GM19193 (cell line): ENCODE results near the gene PRDM10.

Experiments
- POLR2A ChIP-seq: IDR thresholded peaks from 4 replicates; pipeline ENCODE4 v1.6.1; 2011; ENCODE audit not compliant: insufficient read depth, insufficient read length; ENCODE audit errors: extremely low read depth

The PRDM10 gene

DNA sequence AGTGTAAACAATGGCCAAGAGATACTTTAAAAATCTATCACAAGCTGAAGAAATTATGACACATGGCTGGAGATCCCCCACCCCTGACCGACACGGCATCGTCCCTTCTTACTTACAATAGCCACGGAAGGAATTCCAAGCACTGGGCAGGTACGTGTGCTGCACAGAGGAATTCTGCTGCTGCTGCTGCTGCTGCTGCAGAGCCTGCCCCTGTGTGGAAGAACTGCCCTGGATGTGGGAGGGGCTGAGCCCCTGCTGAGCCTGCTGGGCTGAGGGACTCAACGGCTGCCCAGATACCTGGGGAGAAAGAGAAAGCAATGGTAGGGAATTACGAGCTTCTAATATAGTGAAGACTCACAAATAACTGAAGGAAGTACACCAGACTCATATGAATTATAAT lies 92.3 kb downstream of the PRDM10 start:
- TF ChIP-seq POLR2A, result no peak

DNA sequence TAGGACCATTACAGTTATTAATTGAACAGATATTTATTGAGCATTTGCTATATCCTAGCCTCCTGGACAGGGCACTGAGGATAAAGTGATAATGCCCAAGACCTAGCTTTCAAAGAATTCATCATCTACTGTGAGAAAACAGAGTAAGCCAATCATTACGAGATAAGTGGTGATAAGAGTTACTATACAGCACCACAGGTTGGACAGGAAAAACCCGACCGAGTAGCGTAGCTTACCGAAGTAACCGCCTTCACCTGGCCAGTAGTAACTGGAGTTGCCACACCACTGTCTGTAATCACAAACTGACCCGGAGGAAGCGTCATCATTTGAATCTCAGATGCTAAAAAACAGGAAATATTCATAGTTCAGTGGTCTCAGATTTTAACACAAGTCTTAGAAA lies 97.2 kb downstream of the PRDM10 start:
- no peak for TF ChIP-seq POLR2A

DNA sequence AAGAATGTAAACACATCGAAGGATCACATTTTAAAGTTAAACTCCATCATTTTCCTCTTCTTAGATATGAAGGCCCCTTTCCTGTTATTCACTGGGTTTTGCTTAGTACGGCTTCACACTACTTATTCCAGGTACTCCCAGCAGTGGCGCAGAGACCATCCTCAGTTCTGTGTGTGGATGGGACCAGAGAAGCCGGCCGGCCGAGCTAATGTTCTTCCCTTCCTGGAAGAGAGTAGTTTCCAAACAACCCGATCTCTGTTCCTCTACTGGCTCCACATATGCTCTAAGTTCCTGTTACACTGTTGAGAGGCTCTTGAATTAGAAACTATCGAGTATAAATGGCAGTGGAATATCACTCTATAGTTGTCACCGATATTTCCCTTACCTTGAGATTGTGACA lies 106.6 kb downstream of the PRDM10 start:
- no peak for TF ChIP-seq POLR2A

DNA sequence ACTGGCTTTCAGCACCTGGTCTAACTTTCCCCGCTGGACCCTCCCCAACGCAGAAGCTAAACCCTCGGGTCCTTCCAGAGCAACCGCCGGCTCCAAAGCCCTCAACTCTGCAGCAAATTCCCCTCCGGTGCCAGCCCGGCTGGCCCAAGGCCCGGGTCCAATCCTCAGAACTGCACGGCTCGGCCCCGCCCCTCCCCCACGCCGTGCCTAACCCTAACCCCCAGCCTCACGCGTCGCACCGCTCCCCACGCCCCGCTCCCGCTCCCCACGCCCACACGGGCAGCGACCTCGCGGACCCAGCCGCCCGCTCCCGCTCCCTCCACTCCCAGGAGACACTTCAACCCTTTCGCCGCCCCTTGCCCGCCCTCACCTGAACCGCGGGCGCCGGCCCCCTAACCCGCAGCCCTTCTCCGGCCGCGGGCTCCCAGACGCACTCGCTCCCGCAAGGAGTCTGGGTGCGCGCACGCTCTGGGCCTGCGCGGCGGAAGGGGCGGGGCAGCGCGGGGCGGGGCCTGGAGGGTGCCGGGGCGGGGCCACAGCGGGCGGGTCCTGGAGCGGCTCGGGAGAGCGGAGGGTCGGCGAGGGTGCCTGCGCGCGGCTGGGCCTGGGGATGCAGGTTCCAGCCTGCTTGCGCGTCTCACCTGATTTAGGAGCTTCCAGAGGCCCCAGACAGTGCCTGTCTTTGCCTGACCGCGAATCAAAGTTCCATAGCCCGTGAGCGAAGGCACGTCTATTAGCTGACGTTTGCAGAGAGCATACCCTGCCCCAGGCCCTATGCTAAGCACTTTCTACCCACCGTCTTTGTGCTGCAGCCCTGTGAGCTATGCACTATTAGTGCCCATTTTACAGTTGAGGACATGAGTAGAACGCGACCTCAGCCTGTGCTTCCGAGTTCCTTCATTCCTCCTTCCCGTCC lies 107.3 kb downstream of the PRDM10 start, which contains the start of gene NFRKB:
TSS of gene NFRKB (minus strand) at position 453 of the 916 bp plus-strand sequence. CDS start 2,729 bp downstream, outside the sequence.
- peak; percentile 72 for TF ChIP-seq POLR2A

DNA sequence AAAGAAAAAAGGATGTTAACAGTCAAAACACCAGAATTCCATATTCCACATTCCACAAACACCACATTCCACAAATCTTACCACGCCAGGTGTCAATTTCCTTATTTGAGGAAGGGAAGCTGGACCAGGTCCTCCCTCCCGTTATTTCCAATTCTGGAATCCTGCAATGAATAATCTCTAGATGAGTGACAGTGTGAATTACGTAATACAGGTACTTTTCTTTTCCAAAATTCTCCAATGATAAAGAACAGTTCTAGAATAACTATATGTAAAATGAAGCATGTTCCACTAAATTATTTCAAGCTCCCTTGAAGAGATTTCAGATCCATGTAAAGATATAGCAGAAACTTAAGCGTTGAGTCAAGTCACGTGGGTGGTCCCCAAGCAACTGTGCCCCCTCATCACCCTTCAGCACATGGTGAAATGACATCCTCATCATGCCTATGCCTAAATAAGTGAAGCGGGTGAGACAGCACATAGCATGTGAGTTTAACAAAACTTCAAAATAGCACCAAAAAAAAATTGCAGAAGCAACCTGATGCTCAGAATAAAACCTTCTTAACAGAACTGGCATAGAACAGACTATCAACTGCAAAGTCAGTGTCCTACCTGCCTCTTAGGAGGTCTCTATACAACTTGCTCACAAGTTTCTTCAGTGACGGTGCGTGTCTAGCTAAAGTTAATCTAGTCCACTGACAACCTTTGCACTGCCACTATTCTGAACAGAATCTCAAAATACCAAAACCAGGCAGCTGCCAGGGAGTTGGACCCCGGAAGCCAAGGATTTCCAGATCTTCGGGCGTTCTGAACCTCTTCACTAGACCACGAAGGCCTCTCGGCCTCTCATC lies 108.1 kb downstream of the PRDM10 start:
- TF ChIP-seq POLR2A, result no peak

DNA sequence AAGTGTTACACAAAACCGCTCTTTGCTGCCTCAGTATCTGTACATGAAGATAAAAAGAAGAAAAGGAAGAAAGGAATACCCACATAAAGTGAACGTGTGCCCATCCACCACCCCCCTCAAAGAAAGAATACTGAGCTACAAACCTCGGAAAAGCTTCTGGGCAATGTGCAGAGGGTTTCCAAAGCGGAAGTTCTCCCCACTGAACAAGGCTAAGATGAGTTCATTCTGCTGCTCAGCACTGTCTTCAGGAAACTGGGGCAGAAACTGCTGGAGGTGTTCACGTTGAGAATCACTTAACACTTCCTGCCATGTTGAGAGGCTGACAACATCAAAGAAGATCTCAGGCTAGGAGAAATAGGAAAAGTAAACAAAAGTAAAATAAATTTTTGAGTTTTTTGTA lies 114.2 kb downstream of the PRDM10 start:
- TF ChIP-seq POLR2A, result no peak

DNA sequence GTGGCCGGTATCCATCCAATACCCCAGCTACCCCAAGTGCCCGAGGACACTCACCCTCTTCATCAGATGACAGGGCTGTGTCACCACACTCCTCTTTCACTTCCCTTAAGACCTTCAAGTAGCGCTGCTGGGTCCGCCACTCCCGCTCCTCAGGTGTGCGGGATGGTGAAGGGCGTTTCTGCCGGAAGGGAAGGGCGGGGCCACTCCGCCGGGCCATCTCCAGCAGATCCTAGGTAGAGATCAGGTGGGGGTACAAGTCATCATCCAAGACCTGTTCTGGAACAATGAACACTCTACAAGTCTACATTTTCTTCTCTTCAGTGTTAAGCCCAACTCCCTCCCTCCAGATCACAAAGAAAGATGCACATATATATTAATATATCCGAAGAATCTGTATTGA lies 117.3 kb downstream of the PRDM10 start:
- TF ChIP-seq POLR2A, result no peak

DNA sequence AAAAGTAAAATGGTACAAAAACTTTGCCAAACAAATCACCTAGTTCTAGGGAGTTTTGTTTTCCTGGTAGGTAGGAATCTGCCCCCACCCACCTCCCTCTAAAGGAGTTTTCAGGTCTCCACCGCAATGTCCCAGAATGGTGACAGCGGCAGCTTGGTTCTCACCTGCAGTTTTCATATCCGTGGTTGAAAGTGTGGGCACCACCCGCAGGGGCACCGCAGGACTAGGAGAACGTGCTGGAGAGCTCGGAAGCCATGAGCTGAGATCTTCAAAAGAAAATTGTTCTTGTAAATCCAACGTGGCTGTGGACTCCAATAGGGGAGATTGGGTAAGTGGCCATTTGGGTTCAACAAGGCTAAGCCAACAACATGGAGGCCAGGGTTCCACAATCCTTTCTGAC lies 118.1 kb downstream of the PRDM10 start:
- TF ChIP-seq POLR2A, result no peak

DNA sequence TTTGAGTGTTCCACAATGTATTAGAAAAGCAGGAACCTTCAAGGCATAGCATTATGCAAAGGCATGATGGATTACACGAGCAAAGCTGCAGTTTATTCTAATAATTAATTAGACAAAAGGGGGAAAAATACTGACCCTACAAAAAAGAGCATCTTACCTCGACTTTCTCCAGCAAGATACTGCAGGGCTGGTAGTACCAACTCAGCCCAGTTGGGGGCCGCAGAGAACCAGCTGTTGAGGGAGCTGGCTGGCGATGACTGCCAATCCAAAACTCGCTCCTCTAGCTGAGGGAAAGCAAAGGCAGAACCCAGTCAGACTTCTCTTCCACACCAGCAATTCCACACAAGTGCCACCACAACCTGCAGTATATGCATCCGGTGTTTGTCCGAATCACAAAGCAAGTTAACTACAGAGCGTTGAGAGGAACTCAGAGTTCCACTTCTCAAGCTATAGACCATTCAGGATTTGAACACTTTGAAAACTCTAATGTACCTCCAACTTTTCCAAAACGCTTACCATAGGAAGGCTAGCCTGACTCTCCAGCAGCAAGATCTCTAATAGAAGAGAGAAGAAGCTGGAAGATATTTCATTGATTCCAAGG lies 121.0 kb downstream of the PRDM10 start:
- TF ChIP-seq POLR2A, result no peak

DNA sequence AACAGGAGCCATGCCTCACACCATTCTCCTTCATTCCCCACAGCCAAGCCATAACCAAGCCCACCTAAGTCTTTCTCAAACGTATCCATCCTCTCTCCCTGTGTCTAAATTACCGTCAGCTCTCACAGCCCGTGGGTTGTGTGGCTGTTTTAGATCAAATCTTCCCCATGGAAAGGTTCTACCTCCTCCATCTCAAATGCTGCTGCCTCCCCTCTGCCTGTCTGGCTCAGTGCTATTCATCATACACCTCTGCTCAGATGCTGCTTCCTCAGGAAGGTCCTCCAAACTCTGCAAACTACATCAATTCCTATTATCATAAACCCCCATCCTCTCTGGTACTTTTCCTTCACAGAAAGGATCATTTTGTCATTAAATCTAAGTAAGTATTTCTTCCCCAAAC lies 122.3 kb downstream of the PRDM10 start:
- no peak for TF ChIP-seq POLR2A

DNA sequence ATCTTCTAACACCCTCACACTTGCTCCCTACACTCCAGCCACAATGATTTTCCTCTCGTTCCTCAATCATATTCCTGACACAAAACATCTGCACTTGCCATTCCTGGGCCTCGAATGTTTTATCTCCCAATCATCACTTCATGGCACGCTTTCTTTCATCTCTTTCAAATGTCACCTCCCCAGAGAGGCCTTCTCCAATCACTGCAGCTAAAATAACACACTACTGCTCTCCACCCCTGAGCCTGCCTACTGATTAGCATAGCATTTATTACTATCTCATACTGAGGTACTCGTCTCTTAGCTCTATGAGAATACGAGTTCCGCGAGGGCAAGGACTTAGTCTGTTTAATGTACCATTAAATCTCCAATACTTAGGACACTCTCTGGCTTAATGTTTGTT lies 130.7 kb downstream of the PRDM10 start:
- TF ChIP-seq POLR2A, result no peak

DNA sequence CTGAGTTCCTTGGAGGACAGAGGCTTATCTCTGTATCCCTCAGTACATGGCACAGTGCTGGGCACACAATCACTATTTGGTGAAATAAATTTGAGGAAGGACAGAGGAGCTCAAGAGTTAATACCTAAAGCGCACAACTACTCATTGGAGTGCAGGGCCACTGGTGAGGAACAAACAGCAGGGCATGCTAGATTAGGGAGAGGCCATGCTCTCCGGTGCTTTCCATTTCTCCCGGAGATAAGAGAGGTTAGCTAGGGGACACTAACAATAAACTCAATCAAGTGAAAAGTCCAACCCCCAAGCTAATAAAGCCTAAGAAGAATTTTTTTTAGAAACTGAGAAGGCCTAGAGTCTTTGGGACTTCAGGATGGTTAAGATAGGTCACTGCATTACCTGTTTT lies 136.3 kb downstream of the PRDM10 start:
- no peak for TF ChIP-seq POLR2A

DNA sequence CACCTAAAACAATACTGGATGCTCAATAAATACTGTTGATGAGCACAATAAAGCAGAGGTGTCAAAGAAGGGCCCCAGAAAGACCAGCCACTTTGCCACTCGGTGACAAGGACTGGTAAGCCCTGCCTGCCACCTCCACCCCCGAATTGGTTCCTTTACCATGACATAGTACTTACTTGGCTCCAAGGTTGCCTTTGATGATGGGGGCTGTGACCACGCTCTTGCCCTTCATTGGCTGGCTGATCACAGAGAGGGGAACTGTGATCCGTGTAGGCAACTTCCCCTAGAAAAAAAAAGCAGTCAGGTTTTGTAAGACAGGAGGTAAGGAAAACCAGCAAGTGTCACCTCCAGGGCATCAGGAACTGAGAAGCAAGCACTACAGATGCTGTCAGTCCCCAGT lies 136.9 kb downstream of the PRDM10 start:
- TF ChIP-seq POLR2A, result no peak

DNA sequence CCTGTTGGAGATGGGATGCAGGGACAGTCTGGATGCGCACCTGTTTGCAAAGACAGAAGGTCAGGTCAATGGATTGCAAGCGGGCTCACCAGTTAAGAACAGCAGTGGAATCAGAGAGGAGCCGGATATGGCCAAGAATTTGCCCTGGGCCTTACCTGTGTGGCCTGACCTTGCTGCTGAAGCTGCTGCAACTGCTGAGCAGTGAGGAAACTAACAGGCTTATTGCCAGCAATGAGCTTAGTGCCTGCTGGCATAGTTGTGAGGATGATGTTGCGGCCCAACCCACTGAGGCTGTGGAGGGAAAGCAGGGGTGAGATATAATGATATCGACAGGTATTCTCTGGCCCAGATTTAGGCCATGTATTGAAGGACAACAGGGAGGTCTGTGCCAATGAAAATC lies 137.8 kb downstream of the PRDM10 start:
- no peak for TF ChIP-seq POLR2A
